HG03045 (cell line): ENCODE results near the gene CEP20.
"Not testable (repeated sequence)": the region's sequence is repeated elsewhere in the genome, so short reads cannot be mapped to it uniquely, and the experiment has no call there.

Experiments used
- ATAC-seq: cut with Tn5 transposase; IDR thresholded peaks from one replicate; pipeline ENCODE4 v1.9.1; 2021; ENCODE audit warnings: mild to moderate bottlenecking, moderate library complexity; ENCODE audit not compliant: unreplicated experiment

The CEP20 gene

GRCh38 chr16:15858921-15859668 is 29.3 kb downstream of the CEP20 start:
- no peak for ATAC-seq

GRCh38 chr16:15857724-15858560 is 30.5 kb downstream of the CEP20 start:
- no peak for ATAC-seq

GRCh38 chr16:15856901-15857698 is 31.3 kb downstream of the CEP20 start, which contains the start of gene MYH11:
Gene MYH11, minus strand, starts transcription at chr16:15857028. Its CDS starts 18,776 bp downstream, at chr16:15838252.
- ATAC-seq, result no peak

GRCh38 chr16:15856182-15856581 is 32.2 kb downstream of the CEP20 start:
- ATAC-seq, result no peak

GRCh38 chr16:15855704-15856003 is 32.7 kb downstream of the CEP20 start:
- peak; percentile 55 for ATAC-seq

- ATAC-seq, result peak; percentile 16
Observed at GRCh38 chr16:15854906-15855703, 33.3 kb downstream of the CEP20 start.

- no peak for ATAC-seq
Observed at GRCh38 chr16:15854061-15854460, 34.3 kb downstream of the CEP20 start.

GRCh38 chr16:15853021-15853420 is 35.4 kb downstream of the CEP20 start:
- no peak for ATAC-seq

GRCh38 chr16:15850555-15850954 is 37.8 kb downstream of the CEP20 start:
- ATAC-seq, result not testable (repeated sequence)

- no peak for ATAC-seq
Observed at GRCh38 chr16:15849209-15849981, 39.0 kb downstream of the CEP20 start.

GRCh38 chr16:15847611-15848175 is 40.7 kb downstream of the CEP20 start:
- no peak for ATAC-seq

GRCh38 chr16:15846510-15846909 is 41.9 kb downstream of the CEP20 start:
- ATAC-seq, result no peak

GRCh38 chr16:15843635-15844279 is 44.6 kb downstream of the CEP20 start:
- ATAC-seq, result no peak

- not testable (repeated sequence) for ATAC-seq
Observed at GRCh38 chr16:15839204-15839603, 49.2 kb downstream of the CEP20 start.

- no peak for ATAC-seq
Observed at GRCh38 chr16:15837761-15838160, 50.6 kb downstream of the CEP20 start.

GRCh38 chr16:15836965-15837611 is 51.3 kb downstream of the CEP20 start:
- no peak for ATAC-seq

GRCh38 chr16:15836074-15836473 is 52.3 kb downstream of the CEP20 start:
- no peak for ATAC-seq

GRCh38 chr16:15835136-15835878 is 53.1 kb downstream of the CEP20 start:
- ATAC-seq, result no peak
